IPS DF 19.7 (cell line): ENCODE measurements around the gene SLC22A4.

Source experiments
- DNase-seq: peaks from one replicate; pipeline ENCODE4 v3.0.0-alpha.2; 2013; ENCODE audit warnings: low read depth, low spot score

SLC22A4 gene

DNA sequence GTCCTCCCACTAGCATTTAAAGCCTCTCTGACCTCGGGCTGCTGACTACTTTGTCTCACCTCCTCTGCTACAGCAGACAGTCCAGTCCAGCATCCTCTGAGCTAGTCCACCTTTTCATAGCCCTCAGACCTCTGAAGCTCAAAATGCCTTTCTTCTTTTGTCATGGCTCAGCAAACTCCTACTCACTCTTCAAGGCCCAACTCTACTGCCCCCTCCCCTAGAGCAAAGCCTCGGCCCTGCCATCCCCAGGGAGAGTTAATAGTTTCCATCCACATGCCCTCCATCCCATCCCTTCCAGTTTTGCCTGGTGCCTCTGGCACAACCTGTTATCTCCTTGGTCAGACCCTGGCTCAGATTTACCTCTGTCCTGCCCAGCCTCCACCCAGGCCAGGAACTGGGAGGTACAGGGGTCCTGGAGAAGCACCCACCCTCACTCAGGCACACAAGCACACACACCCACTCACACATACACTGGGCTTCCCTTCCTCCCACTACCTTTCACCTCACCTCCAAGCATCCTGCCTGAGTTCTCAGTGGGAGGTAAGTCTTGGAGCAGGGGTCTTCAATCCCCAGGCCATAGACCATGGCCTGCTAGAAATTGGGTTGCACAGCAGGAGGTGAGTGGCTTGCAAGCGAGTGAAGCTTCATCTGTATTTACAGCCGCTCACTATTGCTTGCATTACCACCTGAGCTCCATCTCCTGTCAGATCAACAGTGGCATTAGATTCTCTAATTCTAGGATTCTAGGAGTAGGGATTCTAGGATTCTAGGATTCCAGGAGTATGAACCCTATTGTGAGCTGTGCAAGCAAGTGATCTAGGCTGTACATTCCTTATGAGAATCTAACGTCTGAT lies 18.6 kb upstream of the SLC22A4 start:
- DNase-seq = no peak

DNA sequence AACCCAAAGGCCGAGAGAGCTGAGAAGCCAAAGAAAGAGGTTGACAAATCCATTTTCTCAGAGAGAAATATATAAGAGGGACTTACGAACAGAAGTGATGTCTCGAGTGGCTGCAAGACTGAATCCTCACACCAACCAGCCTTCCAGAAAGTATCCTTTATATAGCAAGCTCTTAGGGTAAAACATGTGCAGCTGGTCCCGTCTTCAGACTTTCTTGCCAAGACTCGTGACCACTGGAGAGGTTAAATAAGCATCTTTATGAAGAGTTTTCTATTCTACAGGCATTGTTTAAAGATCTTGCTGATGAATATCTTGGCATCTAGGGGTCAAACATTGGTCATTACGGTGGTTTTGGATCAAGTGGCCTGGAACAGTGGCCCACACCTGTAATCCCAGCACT lies 16.9 kb upstream of the SLC22A4 start:
- no peak for DNase-seq

DNA sequence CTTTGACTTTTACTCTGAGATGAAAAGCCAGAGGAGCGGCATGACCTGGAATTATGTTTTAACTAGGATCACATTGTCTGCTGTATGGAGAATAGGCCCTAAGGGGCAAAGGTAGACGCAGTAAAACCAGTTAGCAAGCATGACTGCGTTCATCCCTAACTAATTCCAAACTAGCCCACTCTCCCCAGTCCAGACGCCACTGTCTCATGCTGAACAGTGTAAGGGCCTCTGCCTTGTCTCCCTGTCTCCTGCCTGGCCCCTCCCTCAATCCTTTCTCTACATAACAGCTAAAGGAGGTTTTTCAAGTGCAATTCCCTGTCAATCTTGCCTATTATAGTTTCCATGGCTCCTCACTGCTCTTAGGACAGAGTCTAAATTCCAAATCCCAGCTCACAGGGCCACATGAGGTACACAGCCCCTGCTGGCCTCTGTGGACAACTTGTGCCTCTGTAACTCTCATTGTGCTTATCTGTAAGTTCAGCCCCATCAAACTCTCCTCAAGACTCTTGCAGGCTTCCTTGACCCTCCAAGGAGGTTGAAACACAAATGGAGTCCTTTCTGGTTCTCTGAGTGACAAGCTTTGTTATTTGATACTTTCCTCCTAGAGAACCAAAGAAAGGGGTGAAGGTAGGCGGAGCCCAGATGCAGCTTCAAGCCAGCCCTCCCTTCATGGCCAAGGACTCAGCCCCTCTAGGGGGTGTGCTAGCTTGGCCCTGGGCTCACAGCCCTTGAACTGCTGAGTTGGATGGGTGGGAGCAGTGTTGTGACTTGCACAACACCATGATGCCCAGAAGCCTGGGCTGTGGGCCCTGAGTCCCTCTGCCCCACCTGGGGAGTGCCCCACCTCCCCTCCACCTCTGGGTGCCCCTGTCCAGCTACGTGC lies 16.0 kb upstream of the SLC22A4 start:
- DNase-seq = no peak

DNA sequence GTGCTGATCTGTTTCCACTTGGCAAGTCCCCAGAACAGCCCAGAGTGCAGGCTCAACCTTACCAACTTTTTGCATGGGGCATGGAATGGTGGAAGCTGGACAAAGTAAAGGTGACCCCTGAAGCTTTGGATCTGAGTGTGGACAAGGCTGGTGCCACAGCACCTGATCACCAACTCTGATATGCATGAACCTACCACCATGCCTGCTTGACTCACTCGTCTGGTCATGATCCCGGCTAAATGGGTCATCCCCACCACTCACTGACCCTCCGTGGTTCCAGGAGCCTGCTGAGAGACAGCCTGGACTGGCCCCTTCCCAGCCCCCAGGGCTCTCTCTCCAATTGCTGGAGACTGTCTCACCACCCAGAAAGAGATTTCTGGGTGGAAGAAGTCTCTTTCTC lies 14.4 kb upstream of the SLC22A4 start:
- no peak for DNase-seq

DNA sequence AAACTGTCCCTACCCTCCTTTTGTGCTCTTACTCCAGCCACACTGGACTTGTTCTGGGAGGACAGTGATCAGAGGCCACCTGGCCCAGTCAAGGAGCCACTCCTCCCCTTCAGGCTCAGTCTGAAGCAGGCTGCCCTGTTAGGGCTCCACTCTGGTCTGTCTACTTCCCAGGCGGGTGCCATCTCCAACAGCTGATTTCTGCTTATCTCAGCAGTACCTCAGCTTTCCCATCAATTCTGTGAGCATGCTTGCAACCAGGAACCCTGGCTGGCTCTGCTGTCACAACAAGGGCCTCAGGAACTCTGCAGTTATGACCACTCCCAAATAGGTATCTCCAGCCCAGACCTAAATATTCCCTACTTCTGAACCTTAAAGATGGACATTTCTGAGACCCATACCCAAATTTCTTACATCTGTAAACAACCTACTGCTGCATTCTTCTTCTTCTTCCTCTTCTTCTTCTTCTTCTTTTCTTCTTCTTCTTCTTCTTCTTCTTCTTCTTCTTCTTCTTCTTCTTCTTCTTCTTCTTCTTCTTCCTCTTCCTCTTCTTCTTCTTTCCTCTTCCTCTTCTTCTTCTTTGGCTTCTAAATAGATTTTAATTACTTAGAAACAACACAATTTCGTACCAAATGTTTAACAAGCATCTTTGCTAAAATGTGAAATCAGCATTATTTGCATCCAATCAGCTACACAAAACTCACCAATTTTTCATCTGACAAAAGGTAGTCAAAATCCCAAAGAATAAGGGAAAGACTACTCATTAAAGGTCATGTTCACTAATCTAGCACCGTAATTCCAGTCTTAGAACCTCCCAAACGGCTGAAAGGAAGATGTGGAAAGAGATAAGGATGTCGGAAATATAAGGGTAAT lies 13.6 kb upstream of the SLC22A4 start:
- no peak for DNase-seq

DNA sequence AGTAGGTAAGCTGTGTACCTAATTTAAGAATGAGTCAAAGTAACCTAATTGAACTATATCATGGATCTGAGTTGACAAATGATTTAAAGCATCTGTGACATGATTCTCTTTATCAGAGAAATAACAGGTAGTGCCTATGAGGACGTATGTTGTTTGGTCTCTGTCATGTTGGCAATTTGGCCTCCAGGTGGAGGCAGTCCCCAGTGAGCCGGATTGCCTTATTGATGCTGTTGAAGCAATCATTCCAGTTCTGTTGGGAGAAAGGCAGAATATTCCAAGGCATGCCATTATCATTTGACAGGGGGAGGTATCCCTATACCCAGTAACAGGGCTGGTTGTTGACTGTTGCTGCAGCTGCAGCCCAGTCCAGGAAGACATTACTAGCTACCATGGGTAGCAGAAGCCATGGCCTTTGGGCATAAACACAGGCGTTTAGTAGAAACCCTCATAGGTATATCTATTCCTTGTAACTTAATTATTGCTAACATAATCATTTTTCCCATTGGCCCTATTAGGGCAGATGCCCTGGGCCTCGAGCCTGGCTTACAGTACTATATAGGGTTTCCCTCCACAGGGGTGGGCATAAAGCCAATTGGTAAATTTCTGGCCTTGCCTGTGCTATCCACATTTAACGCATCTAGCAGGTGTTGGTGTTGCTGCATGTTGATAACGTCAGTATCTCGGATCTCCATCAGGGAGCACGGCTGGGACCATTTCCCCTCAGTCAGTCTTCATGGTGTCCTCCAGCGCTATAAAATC lies 12.2 kb upstream of the SLC22A4 start:
- DNase-seq = no peak

DNA sequence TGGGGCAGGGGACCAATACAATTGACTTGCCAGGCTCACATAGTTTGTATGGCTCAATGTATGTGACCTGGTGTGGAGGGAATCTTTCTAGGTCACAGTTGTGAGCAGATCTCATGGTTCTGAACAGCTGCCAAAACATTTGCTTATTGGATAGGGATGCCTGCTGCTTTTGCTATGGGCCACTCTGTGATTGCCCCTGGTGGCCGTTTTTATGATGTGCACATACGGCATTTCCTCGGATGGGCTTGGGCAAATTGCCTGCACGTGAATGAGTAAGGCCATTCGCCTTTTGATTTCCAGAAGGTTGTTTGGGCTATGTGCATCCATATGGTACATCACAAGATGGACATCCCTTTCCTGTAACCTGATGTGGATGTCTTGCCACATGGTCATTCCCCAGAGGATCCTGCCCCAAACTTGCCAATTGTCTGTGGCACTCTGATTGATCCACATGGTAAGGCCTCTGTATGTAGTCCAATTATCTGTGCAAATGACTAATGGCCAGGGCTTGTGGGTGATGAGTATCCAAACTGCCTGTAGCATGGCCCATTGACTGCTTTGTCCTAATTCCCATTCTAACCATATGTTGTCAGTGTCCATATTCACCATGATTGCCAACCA lies 10.7 kb upstream of the SLC22A4 start:
- DNase-seq = no peak

DNA sequence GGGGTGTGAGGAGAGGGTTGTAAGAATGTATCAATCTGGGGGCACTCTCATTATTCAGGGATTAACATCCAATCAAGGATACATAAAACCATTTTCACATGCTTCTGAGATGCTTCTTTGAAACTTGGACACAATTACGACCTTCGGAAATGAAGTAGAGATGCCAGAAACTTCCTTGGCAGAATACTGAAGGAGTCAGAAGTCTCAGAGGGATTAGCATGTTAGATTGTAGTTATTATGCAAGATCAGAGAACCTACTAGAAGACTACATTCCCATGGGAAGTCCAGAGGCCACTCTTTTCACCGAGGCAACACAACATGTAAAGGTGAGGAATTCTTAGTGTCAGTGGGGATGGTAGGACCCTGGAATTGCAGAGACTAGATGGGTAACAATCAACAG lies 5.1 kb upstream of the SLC22A4 start:
- DNase-seq = no peak

DNA sequence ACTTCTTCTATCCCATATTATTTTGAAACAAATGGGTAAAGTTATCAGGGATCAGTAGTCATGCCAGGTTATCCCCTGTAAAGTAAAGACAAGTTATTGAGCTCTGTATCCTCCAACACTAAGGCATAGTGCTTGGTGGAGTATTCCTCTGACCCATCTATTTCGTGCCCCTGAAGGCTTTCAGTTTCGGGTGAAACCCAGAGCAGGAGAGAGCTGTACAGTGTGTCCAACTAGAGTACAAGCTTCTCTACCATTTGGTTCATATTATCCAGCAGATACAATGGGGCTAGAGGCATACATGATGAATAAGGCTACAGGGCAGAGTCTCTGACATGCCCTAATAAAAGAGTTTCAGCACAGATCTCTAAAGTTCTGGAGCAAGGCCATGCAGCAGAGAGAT lies 3.2 kb upstream of the SLC22A4 start:
- no peak for DNase-seq

DNA sequence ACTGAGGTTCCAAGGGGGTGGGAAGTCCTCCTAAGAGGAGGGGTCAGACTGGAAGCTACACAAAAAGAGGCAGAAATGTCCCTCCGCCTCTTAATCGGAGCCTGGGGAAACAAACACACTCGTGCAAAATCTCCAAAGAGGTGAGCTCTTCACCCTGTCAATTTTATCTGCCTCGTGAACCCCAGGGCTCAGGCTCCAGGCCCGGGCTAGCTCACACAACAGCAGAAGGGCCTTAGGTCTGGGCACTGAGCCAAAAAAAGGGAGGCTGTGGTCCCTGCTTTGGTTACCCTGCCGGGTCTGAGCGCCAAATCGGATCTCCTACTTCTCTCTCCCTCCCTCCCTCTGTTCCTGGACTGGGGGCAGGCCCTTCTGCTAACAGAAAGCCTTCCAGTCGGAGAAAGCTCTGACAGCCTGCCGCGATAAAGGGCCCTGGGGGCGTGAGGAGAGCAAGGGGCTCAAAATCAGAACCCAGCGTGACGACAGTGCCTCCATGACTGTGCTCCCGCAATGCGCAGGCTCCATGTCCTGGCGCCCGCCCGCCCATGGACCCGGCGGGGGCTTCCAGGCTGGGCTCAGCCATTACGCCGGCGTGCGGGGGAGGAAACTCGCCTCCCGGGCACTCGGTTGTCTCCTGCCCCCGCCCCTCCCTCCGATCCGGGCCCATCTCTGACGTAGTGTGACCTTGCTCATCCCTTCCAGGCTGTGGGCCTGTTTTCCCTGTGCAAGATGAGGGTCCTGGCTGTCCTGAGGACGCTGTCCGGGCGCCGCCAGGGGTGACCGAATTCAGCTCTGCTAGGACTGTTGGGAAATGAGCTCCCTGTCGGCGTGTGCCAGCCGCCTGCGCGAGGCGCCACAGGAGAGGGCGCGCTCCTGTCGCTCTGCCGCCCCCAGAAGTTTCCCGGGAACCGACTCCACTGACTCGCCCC lies 865 bp upstream of the SLC22A4 start:
- DNase-seq = no peak

DNA sequence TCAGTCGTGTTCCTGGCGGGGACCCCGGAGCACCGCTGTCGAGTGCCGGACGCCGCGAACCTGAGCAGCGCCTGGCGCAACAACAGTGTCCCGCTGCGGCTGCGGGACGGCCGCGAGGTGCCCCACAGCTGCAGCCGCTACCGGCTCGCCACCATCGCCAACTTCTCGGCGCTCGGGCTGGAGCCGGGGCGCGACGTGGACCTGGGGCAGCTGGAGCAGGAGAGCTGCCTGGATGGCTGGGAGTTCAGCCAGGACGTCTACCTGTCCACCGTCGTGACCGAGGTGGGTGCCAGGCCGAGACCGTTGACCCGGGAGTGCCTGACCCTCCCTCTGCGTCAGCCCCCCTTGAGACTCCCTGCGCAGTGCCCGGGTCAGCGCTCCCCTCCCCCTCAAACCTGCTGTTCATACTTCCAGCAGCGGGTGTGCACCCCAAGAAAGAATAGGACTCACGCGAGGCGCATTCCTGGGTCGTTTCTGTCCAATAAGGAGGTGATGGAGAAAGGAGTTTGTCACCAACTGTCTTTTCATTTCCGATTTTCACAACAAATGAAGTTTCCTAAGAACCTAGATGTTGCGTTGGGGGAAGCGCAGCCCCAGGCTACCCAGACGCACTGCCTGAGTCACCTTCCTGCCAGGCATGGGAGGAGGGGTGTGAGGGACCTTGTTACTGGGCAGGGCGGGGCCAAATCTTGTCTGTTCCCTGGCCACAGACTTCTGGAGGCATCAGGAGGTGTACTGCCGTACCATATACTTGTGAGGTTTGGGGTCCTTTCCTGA lies 722 bp downstream of the SLC22A4 start:
- no peak for DNase-seq

DNA sequence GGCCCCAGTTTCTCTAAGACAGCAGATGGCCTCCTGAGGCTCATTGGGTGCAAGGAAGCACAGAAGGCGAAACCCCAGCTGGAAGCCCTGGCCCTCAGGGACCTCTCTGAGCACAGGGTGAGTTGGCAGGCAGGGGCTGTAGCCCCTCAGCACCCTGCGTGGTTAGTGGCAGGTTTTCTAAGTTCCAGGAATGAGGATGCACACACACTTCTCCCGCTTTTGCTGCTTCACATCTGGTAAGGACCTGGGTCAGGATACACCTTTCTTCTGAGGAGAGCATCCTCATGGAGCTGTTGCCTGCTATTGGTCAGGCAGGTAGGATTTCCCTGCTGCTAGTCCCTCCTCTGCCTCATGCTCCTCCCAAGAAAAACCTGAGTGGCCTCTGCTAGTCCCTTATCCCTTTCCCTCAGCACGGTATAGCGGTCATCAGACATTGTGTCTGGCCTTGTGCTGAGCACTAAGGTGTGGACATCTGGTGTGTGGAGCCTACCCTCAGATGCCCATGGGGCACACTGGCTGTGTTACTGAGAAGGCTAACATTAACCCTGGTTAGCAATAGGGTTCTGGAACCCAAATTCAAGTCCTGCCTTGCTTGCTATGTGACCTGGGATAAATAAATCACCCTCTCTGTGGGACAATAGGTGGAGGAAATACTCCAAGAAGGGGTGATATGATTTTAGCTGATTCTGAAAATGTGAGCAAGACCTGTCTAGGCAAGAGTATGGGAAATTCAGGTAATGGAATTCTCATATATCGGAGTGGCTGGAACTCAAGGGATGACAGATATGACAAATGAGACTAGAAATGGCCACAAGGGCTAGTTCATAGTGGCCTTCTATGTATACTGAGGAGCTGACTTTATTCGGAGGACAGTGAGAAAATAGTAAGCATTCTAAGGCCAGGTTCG lies 1.6 kb downstream of the SLC22A4 start:
- no peak for DNase-seq

DNA sequence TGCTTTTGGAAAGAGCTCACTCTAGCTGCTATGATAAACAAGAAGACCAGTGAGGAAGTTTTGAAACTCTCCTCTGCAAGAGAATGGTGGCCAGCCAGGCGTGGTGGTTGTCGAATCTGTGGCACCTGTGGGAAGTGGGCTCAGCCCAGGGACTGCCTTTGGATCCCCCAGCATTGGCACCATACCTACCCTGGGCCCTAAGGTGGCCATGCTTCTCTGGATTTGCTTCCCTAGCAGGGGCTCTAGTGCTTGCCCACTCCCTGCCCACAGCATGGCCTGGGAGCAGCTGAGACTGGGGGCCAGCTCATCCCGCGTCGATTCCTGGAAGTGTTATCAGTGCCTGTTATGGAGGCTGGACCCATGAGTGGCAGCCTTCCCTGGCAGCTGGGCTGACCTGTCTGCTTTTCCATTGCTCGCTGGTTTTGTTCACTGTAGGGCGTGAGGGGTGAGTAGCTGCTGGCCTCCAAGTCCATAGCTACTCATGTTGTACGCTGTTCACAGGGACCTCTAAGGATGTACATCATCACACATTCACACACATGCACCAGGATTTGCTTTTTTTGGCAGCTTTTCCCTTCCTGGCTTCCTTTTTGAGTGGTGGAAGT lies 2.3 kb downstream of the SLC22A4 start:
- no peak for DNase-seq

DNA sequence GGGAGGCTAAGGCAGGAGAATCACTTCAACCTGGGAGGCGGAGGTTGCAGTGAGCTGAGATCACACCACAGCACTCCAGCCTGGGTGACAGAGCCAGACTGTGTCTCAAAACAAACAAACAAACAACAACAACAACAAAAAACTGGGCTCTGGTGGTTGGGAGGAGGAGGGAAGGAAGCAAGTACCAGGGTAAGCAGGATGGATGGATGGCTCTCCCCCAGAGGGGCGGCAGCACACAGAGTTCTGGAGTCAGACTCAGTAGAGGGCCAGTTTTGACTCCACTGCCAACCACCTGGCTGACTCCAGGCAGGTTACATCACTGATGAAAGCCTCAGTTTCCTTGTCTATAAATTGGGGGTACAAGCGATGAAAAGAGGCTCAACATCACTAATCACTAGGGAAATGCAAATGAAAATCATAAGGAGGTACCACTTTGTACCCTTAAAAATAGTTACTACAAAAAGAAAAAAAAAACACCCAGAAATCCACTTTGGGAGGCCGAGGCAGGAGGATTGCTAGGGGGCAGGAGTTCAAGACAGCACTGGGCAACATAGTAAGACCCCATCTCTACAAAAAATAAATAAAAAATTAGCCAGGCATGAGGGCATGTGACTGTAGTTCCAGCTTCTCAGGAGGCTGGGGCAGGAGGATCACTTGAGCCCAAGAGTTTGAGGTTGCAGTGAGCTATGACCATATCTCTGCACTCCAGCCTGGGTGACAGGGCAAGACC lies 3.2 kb downstream of the SLC22A4 start:
- no peak for DNase-seq

DNA sequence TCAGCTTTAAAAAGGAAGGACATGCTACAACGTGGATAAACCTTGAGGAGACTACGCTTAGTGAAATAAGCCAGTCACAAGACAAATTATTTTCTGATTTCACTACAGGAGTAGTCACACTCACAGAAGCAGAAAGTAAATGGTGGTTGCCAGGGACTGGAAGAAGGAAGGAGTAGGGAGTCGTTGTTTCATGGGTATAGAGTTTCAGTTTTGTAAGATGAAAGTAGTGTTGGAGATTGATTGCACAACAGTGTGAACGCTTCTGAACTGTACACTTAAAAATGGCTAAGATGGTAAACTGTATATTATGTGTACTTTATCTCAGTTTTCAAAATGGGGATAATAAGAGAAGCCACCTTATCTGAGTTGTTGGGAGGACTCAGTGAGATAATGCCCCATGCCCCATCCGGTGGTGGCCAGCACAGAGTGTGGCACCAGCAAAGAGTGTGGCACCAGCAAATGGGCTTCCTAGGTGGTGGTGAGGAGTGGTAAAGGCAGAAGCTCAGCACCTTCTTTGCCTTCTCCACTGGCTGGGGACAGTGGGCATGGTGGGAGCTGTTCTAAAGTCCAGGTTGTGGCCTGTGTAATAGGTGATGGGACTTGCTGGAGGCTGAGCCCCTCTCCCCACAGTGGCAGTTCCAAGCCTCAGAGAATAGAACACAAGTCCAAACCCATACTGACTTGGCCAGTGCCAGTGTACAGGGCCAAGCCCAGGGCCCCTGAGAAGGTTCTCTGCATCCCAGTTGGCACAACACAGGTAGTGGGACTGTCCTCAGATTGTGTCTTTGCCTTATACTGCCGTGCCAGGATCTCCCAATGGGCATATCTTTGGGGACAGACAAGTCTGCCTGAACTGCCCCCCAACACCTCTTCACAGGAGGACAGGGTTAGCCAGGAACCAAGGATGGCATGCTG lies 4.4 kb downstream of the SLC22A4 start:
- no peak for DNase-seq

DNA sequence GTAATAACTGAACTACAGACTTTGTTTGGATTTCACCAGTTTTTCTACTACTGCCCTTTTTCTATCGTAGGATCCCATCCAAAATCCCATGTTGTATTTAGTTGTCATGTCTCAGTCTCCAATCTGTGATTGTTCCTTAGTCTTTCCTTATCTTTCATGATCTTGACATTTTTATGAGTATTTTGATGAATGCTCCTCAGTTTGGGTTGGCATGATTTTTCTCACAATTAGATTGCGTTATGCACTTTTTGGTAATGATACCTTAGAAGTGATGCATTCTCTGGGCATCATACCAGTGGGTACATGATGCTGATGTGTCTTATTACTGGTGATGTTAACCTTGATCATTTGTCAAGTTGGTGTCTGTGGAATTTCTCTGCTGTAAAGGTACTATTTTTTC lies 5.7 kb downstream of the SLC22A4 start:
- DNase-seq = no peak
